Ectodermal cell (in vitro differentiated cells): ENCODE data around the gene SMC1B.
"Not testable (repeated sequence)": the region's sequence is repeated elsewhere in the genome, so short reads cannot be mapped to it uniquely, and the experiment has no call there.

Experiments
- H3K27ac ChIP-seq: 2 replicates; pipeline ENCODE4 v1.7.0; 2013; ENCODE audit warnings: mild to moderate bottlenecking, low read depth, low read length; ENCODE audit not compliant: insufficient read depth, poor library complexity, severe bottlenecking
- H3K27me3 ChIP-seq: 2 replicates; pipeline ENCODE4 v1.7.0; 2013; ENCODE audit warnings: mild to moderate bottlenecking, low read length; ENCODE audit not compliant: insufficient read depth, control insufficient read depth, poor library complexity, severe bottlenecking
- H3K36me3 ChIP-seq: one replicate; pipeline ENCODE4 v1.7.0; 2013; ENCODE audit warnings: low read length; ENCODE audit not compliant: control insufficient read depth, insufficient read depth
- H3K4me1 ChIP-seq: one replicate; pipeline ENCODE4 v1.7.0; 2013; ENCODE audit warnings: low read length; ENCODE audit not compliant: control insufficient read depth, insufficient read depth
- H3K4me3 ChIP-seq: 2 replicates; pipeline ENCODE4 v1.7.0; 2013; ENCODE audit warnings: low read depth, low read length, control low read depth; ENCODE audit not compliant: insufficient read depth
- H3K9me3 ChIP-seq: 2 replicates; pipeline ENCODE4 v1.7.0; 2013; ENCODE audit warnings: mild to moderate bottlenecking, low read length, moderate library complexity; ENCODE audit not compliant: control insufficient read depth
- WGBS, 2 experiments: methylation state at CpG; one replicate each; pipeline ENCODE4 v1.1.7; 2013; ENCODE audit warnings: missing lambda C conversion rate in 2 of 2; 5-methylcytosine and 5-hydroxymethylcytosine counted together

The SMC1B gene

GRCh38 chr22:45335021-45335818, 78.2 kb downstream of the SMC1B start:
- no peak overlapping the region for H3K27ac ChIP-seq
- no peaks in the 10 kb centered on the region for H3K27me3 ChIP-seq
- H3K36me3 ChIP-seq, result peaks cover 6% of the 10 kb centered on the region
- no peaks in the 10 kb centered on the region for H3K4me1 ChIP-seq
- WGBS, 2 experiments, result 69 to 70% methylated on average over 26 of the region's 26 CpGs
- no peak overlapping the region for H3K4me3 ChIP-seq
- H3K9me3 ChIP-seq, result no peaks in the 10 kb centered on the region

DNA sequence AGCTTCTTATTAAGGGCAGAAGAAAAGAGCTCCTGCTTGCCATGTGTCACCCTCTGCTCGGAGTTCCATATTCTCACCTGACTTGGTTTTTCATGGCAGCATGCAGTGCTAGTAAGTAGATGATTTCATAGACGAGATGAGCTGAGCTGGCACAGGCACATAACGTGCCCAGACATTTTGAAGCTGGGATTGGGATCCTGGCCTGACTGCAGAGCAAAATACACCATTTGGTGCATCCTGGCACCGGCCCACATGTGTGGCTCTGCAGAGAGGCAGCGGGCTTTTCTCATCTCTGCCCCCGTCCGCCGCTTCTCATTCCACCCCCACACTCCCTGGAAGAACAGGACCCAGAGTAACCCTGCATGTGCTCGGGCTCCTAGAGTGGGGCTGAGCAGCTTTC, 78.9 kb downstream of the SMC1B start:
- Histone ChIP-seq H3K4me3 (no peak overlapping the region), H3K4me1 (no peaks in the 10 kb centered on the region), H3K27me3 (no peaks in the 10 kb centered on the region), H3K36me3 (peaks cover 6% of the 10 kb centered on the region), H3K9me3 (no peaks in the 10 kb centered on the region), H3K27ac (no peak overlapping the region)
- 94 to 95% methylated on average over 9 of the region's 9 CpGs for WGBS, 2 experiments

DNA sequence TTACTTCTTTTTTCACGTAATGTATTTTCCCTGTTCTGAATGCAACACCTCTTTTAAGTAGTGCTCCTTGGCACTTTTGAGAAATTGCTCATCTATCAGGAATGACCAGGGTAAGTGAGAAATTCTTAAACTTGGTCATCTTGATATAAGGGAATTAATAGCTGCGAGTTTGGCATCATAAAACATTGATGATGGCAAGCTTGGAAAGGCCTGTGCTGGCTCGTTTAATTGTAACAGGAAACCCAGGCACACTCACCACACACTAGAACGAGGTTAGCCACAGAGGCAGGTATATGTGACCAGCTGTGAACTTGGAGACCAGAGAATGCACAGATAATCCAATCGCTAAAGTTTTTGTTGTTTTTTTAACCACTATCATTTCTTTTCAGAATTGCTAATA, 79.3 kb downstream of the SMC1B start:
- H3K4me1 ChIP-seq, result no peaks in the 10 kb centered on the region
- H3K27me3 ChIP-seq, result no peaks in the 10 kb centered on the region
- peaks cover 6% of the 10 kb centered on the region for H3K36me3 ChIP-seq
- no peak overlapping the region for H3K27ac ChIP-seq
- no peaks in the 10 kb centered on the region for H3K9me3 ChIP-seq
- H3K4me3 ChIP-seq, result no peak overlapping the region
- 93% methylated on average over 4 to 5 of the region's 5 CpGs for WGBS, 2 experiments

GRCh38 chr22:45332001-45332400, 81.4 kb downstream of the SMC1B start:
- 94 to 96% methylated on average over 7 of the region's 7 CpGs for WGBS, 2 experiments
- peaks cover 12% of the 10 kb centered on the region for H3K36me3 ChIP-seq

DNA sequence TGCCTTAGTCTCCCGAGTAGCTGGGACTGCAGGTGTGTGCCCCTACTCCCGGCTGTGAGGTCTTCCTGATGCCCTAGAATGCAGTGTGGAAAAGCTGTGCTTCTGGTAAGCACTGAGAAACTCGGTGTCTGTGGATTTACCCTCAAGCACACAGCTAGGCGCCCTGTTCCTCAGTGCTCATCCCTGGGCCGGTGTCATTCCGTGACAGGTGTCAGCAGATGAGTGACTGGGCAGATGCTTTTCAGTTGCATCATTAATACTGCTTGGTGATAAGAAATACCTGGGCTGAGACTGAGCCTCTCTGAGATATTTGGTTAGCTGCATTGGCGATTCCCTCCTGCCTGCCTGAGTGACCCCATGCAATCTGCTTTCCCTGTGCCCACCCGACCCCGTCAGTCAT, 81.9 kb downstream of the SMC1B start:
- no peaks in the 10 kb centered on the region for H3K9me3 ChIP-seq
- no peak overlapping the region for H3K4me3 ChIP-seq
- no peak overlapping the region for H3K27ac ChIP-seq
- H3K27me3 ChIP-seq, result no peaks in the 10 kb centered on the region
- WGBS, 2 experiments, result 94 to 97% methylated on average over 9 of the region's 9 CpGs
- H3K4me1 ChIP-seq, result no peaks in the 10 kb centered on the region
- H3K36me3 ChIP-seq, result peaks cover 12% of the 10 kb centered on the region

More at GRCh38 chr22:45332001-45332400, 81.4 kb downstream of the SMC1B start:
- Histone ChIP-seq H3K4me1 (no peaks in the 10 kb centered on the region), H3K4me3 (no peak overlapping the region), H3K27ac (no peak overlapping the region), H3K27me3 (no peaks in the 10 kb centered on the region), H3K9me3 (no peaks in the 10 kb centered on the region)

- WGBS, 2 experiments, result 95% methylated on average over 19 of the region's 19 CpGs
- Histone ChIP-seq H3K27ac (no peak overlapping the region), H3K27me3 (no peaks in the 10 kb centered on the region), H3K9me3 (no peaks in the 10 kb centered on the region), H3K4me3 (no peak overlapping the region), H3K4me1 (no peaks in the 10 kb centered on the region), H3K36me3 (peaks cover 12% of the 10 kb centered on the region)
Observed at GRCh38 chr22:45330548-45330947, 82.9 kb downstream of the SMC1B start.

DNA sequence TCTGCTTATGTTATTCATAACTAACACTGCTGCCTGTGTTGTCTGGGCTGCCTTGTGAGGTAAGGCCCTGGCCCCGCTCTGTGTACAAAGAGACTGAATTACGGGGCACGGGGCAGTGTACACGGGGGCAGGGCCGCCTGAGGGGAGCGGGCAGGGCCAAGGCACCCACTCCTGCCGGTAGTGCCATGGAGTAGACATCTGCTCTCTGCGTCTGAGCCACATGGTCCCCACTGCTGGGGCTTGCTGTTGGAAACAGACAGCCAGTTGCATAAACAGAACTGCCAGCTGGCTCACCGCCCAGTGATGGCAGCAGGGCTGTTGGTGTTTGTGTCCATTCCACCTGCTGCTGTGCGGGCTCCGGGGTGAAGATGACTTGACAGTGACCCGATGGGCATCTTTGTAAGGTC, 83.9 kb downstream of the SMC1B start:
- no peaks in the 10 kb centered on the region for H3K9me3 ChIP-seq
- no peak overlapping the region for H3K4me3 ChIP-seq
- no peaks in the 10 kb centered on the region for H3K27me3 ChIP-seq
- no peak overlapping the region for H3K27ac ChIP-seq
- peaks cover 16% of the 10 kb centered on the region for H3K36me3 ChIP-seq
- 94 to 96% methylated on average over 12 of the region's 12 CpGs for WGBS, 2 experiments
- no peaks in the 10 kb centered on the region for H3K4me1 ChIP-seq

DNA sequence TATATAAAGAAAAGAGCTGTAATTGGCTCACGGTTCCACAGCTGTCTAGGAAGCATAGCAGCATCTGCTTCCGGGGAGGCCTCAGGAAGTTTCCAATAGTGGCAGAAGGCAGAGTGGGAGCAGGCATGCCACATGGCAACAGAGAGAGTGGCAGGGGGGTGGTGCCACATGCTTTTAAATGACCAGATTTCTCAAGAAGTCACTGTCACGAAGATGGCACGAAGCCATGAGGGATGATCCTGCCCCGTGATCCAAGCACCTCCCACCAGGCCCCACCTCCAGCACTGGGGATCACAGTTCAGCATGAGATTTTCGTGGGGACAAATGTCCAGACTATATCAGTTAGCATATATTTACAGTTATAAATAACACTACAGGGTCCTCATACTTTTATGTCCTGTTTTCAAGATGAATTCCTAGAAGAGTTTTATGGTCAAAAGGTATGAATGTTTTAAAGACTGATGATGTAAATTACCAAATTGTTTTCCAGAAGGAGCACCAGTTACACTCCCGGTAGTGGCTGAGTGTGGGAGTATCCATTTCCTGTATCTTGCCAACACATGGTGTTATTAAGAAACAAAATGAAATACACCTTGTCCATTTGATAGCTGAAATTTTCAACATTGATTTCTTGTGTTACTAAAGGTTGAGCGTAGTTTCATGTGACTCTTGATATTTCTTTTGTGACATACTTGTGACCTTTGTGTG, 84.4 kb downstream of the SMC1B start:
- no peak overlapping the region for H3K27ac ChIP-seq
- H3K9me3 ChIP-seq, result no peaks in the 10 kb centered on the region
- 93% methylated on average over 7 to 8 of the region's 8 CpGs for WGBS, 2 experiments
- H3K4me3 ChIP-seq, result no peak overlapping the region
- H3K4me1 ChIP-seq, result no peaks in the 10 kb centered on the region
- H3K27me3 ChIP-seq, result no peaks in the 10 kb centered on the region
- peaks cover 16% of the 10 kb centered on the region for H3K36me3 ChIP-seq

- H3K4me1 ChIP-seq, H3K27me3 ChIP-seq: not testable (repeated sequence)
- WGBS, 2 experiments, result 82 to 83% methylated on average over 7 of the region's 8 CpGs
Observed at GRCh38 chr22:45328261-45328660, 85.1 kb downstream of the SMC1B start.

GRCh38 chr22:45324311-45324711, 89.1 kb downstream of the SMC1B start:
- WGBS, 2 experiments, result 95% methylated on average over 12 of the region's 12 CpGs
- Histone ChIP-seq H3K36me3 (peaks cover 10% of the 10 kb centered on the region), H3K27me3 (no peaks in the 10 kb centered on the region), H3K4me3 (no peak overlapping the region), H3K9me3 (no peaks in the 10 kb centered on the region), H3K4me1 (peaks cover 4% of the 10 kb centered on the region), H3K27ac (no peak overlapping the region)

More at GRCh38 chr22:45328261-45328660, 85.1 kb downstream of the SMC1B start:
- not testable (repeated sequence) for H3K9me3 ChIP-seq, H3K27ac ChIP-seq, H3K4me3 ChIP-seq
- H3K36me3 ChIP-seq, result peaks cover 16% of the 10 kb centered on the region
